ENCODE measurements around the gene RACGAP1.

RACGAP1 gene

GRCh38 chr12:49944718-49945117, 80.6 kb downstream of the RACGAP1 start:
- no peak overlapping the region for H3K4me3 ChIP-seq (ENCODE audit: low read depth, low read length)
- no peaks in the 10 kb centered on the region for H3K36me3 ChIP-seq (replicated peaks)
- TF ChIP-seq CTCF (IDR thresholded peaks at IDR 0.05; ENCODE audit: low read depth, low read length, missing control alignments): no peak
- no peak overlapping the region for H3K27ac ChIP-seq
- H3K27me3 ChIP-seq (replicated peaks): no peaks in the 10 kb centered on the region
- DNase-seq: no peak
- in situ Hi-C loops (cut with HindIII; ENCODE audit: low pct_ligation_motif_present, low sequenced_read_pairs): no loop called here

GRCh38 chr12:49944046-49944445, 81.2 kb downstream of the RACGAP1 start:
- H3K36me3 ChIP-seq (replicated peaks): no peaks in the 10 kb centered on the region
- no peak for TF ChIP-seq CTCF (IDR thresholded peaks at IDR 0.05; ENCODE audit: low read depth, low read length, missing control alignments)
- no peak overlapping the region for H3K27ac ChIP-seq
- H3K27me3 ChIP-seq (replicated peaks): no peaks in the 10 kb centered on the region
- in situ Hi-C loops (cut with HindIII; ENCODE audit: low pct_ligation_motif_present, low sequenced_read_pairs): no loop called here
- DNase-seq: no peak
- no peak overlapping the region for H3K4me3 ChIP-seq (ENCODE audit: low read depth, low read length)

GRCh38 chr12:49943625-49943960, 81.7 kb downstream of the RACGAP1 start:
- H3K27ac ChIP-seq: no peak overlapping the region
- DNase-seq: no peak
- H3K4me3 ChIP-seq (ENCODE audit: low read depth, low read length): no peak overlapping the region
- no peaks in the 10 kb centered on the region for H3K36me3 ChIP-seq (replicated peaks)
- in situ Hi-C loops (cut with HindIII; ENCODE audit: low pct_ligation_motif_present, low sequenced_read_pairs): no loop called here
- TF ChIP-seq CTCF (IDR thresholded peaks at IDR 0.05; ENCODE audit: low read depth, low read length, missing control alignments): no peak
- no peaks in the 10 kb centered on the region for H3K27me3 ChIP-seq (replicated peaks)

- no peak for TF ChIP-seq CTCF (IDR thresholded peaks at IDR 0.05; ENCODE audit: low read depth, low read length, missing control alignments)
- DNase-seq: no peak
- Histone ChIP-seq H3K4me3 (ENCODE audit: low read depth, low read length) (no peak overlapping the region), H3K36me3 (replicated peaks) (no peaks in the 10 kb centered on the region), H3K27me3 (replicated peaks) (no peaks in the 10 kb centered on the region), H3K27ac (no peak overlapping the region)
- in situ Hi-C loops (cut with HindIII; ENCODE audit: low pct_ligation_motif_present, low sequenced_read_pairs): no loop called here
Observed at GRCh38 chr12:49942921-49943624, 82.2 kb downstream of the RACGAP1 start.

GRCh38 chr12:49942512-49942893, 82.8 kb downstream of the RACGAP1 start:
- Histone ChIP-seq H3K4me3 (ENCODE audit: low read depth, low read length) (no peak overlapping the region), H3K27ac (no peak overlapping the region), H3K36me3 (replicated peaks) (no peaks in the 10 kb centered on the region), H3K27me3 (replicated peaks) (no peaks in the 10 kb centered on the region)
- no peak for TF ChIP-seq CTCF (IDR thresholded peaks at IDR 0.05; ENCODE audit: low read depth, low read length, missing control alignments)
- in situ Hi-C loops (cut with HindIII; ENCODE audit: low pct_ligation_motif_present, low sequenced_read_pairs): no loop called here
- no peak for DNase-seq
